Measurements from ENCODE around the gene CACNA2D3. TPM values are rescaled to one million over a fixed set of nuclear protein-coding genes. Genes with fewer than 3 reads are reported as not detected.

The CACNA2D3 gene
- polyA plus RNA-seq, 3 donors, result 8.3 to 21.5 (median 10.4) TPM

GRCh38 chr3:54157860-54158259 lies 35.5 kb downstream of the CACNA2D3 start:
- Histone ChIP-seq H3K79me2 (ENCODE audit: insufficient read depth, low read length) (no peaks in the 10 kb centered on the region), H3K36me3 (replicated peaks in 1 of 2; ENCODE audit: control insufficient read depth in 1 of 2, insufficient read depth in 2 of 2, low read length in 2 of 2) (no peaks in the 10 kb centered on the region), H3K9ac (ENCODE audit: insufficient read depth, low read length, poor library complexity, severe bottlenecking) (no peak overlapping the region), H2AFZ (ENCODE audit: insufficient read depth, low read depth, low read length, poor library complexity, severe bottlenecking) (no peak overlapping the region), H3K4me1 (ENCODE audit: control insufficient read depth in 1 of 2, insufficient read depth in 2 of 2, low read length in 2 of 2) (no peaks in the 10 kb centered on the region), H3K27me3 (ENCODE audit: control insufficient read depth in 2 of 2, insufficient read depth in 2 of 2, low read length in 2 of 2) (no peaks in the 10 kb centered on the region), H3K9me3 (replicated peaks in 1 of 2; ENCODE audit: control insufficient read depth in 1 of 2, insufficient read depth in 1 of 2, low read length in 2 of 2) (no peaks in the 10 kb centered on the region), H3K4me3 (replicated peaks in 1 of 3; ENCODE audit: low read depth in 2 of 3, low read length in 3 of 3) (no peak overlapping the region), H4K20me1 (ENCODE audit: insufficient read depth, low read length) (no peaks in the 10 kb centered on the region), H3K27ac (ENCODE audit: low read depth in 1 of 2, low read length in 2 of 2) (no peak overlapping the region), H3K4me2 (replicated peaks; ENCODE audit: extremely low read depth, low read length, poor library complexity, severe bottlenecking) (no peak overlapping the region)
- Mint-ChIP-seq H3K4me3 (no peak overlapping the region), H3K4me1 (no peaks in the 10 kb centered on the region), H3K9me3 (peaks cover 0 to 2% (median 0%) of the 10 kb centered on the region in 7 donors), H3K27me3 (ENCODE audit: low read depth in 3 of 3) (peaks cover 3 to 11% (median 4%) of the 10 kb centered on the region in 3 donors), H3K36me3 (no peaks in the 10 kb centered on the region), H3K27ac (no peak overlapping the region)
- DNase-seq, result no peak
- no peak for TF ChIP-seq CTCF (IDR thresholded peaks at IDR 0.05)
- intact Hi-C loops (cut with micrococcal nuclease), result no loop called here
- 60% methylated on average over 1 of the region's 2 CpGs for WGBS (ENCODE audit: insufficient coverage)

- no peak for DNase-seq
- Mint-ChIP-seq H3K36me3 (no peaks in the 10 kb centered on the region), H3K4me1 (no peaks in the 10 kb centered on the region), H3K27ac (no peak overlapping the region), H3K4me3 (no peak overlapping the region), H3K27me3 (ENCODE audit: low read depth in 3 of 3) (peaks cover 0 to 11% (median 3%) of the 10 kb centered on the region in 3 donors), H3K9me3 (peaks cover 0 to 3% (median 0%) of the 10 kb centered on the region in 7 donors)
- Histone ChIP-seq H3K27ac (ENCODE audit: low read depth in 1 of 2, low read length in 2 of 2) (no peak overlapping the region), H3K36me3 (replicated peaks in 1 of 2; ENCODE audit: control insufficient read depth in 1 of 2, insufficient read depth in 2 of 2, low read length in 2 of 2) (no peaks in the 10 kb centered on the region), H3K4me1 (ENCODE audit: control insufficient read depth in 1 of 2, insufficient read depth in 2 of 2, low read length in 2 of 2) (no peaks in the 10 kb centered on the region), H3K9me3 (replicated peaks in 1 of 2; ENCODE audit: control insufficient read depth in 1 of 2, insufficient read depth in 1 of 2, low read length in 2 of 2) (no peaks in the 10 kb centered on the region), H3K27me3 (ENCODE audit: control insufficient read depth in 2 of 2, insufficient read depth in 2 of 2, low read length in 2 of 2) (no peaks in the 10 kb centered on the region), H3K9ac (ENCODE audit: insufficient read depth, low read length, poor library complexity, severe bottlenecking) (no peak overlapping the region), H3K4me3 (replicated peaks in 1 of 3; ENCODE audit: low read depth in 2 of 3, low read length in 3 of 3) (no peak overlapping the region), H4K20me1 (ENCODE audit: insufficient read depth, low read length) (no peaks in the 10 kb centered on the region), H3K4me2 (replicated peaks; ENCODE audit: extremely low read depth, low read length, poor library complexity, severe bottlenecking) (no peak overlapping the region), H3K79me2 (ENCODE audit: insufficient read depth, low read length) (no peaks in the 10 kb centered on the region), H2AFZ (ENCODE audit: insufficient read depth, low read depth, low read length, poor library complexity, severe bottlenecking) (no peak overlapping the region)
- WGBS (ENCODE audit: insufficient coverage), result no CpG with 5 or more reads among the region's 3 CpGs
- intact Hi-C loops (cut with micrococcal nuclease), result no loop called here
- TF ChIP-seq CTCF (IDR thresholded peaks at IDR 0.05), result no peak
These were observed 37.6 kb downstream of the CACNA2D3 start for GRCh38 chr3:54159917-54160316.

All from CD14-positive monocyte (primary cell).